Stimulated activated CD8-positive, alpha-beta memory T cell treated with anti-CD3 and anti-CD28 coated beads, Interleukin-4, amount 100 ng/mL, for 1 hour (primary cell): ENCODE data around the gene HS3ST6.
"Not testable (repeated sequence)": the region's sequence is repeated elsewhere in the genome, so short reads cannot be mapped to it uniquely, and the experiment has no call there.

Source experiments
- DNase-seq, 2 donors: peaks; one replicate each; pipeline ENCODE4 v3.0.0-alpha.2; 2020; ENCODE audit warnings: low read depth in 2 of 2, low spot score in 1 of 2

Gene HS3ST6

DNA sequence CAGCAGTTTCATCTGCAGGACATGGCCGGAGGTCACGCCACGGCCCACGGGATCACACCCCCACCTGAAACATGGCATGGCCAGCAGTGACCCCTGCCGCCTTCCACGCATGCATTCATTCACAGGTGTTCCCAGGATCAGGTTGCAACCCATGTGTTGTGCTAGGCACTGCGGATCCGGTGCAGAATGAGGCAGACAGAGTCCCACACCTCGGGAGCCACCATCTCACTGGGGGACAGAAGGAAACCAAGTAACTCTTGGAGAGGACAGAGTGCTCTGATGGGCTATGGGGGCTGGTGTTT is 29.1 kb upstream of the HS3ST6 start:
- no peak for DNase-seq

DNA sequence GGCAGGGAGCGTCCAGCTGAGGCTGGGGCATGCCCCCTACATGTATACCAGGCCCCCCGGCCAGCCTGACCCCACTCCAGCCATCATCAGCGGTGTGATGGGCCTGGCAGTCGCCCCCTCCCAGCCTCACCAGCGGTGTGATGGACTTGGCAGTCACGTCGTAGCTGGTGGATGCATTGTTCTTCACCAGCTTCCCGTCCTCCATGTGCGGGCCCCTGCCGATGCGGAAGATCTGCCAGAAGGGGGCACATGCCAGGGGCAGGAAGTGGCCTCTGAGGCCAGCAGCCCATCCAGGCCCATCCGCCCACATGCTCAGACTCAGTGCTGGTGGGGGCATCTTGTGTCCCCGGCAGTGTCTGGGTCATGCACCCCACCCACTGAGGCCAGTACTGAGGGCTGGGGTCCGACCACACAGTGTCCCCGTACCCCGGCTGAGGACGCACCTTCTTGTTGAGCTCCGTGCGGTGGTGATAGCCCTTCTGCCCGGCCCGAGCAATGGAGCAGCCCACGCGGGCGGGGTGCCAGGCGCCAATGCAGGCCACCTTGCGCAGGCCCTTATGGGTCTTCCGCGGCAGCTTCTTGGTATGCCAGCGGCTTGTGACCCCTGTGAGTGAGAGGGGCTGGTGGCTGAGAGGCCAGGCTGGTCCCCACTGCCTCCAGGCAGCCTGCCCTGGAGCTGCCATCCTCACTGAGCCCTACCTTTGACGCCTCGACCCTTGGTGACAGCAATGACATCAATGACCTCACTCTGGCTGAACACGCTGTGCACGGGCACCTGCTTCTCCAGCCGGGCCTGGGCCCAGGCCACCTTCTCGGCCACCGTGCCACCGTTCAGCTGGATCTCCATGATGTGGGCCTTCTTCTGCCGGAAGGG is 28.5 kb upstream of the HS3ST6 start:
- no peak for DNase-seq

DNA sequence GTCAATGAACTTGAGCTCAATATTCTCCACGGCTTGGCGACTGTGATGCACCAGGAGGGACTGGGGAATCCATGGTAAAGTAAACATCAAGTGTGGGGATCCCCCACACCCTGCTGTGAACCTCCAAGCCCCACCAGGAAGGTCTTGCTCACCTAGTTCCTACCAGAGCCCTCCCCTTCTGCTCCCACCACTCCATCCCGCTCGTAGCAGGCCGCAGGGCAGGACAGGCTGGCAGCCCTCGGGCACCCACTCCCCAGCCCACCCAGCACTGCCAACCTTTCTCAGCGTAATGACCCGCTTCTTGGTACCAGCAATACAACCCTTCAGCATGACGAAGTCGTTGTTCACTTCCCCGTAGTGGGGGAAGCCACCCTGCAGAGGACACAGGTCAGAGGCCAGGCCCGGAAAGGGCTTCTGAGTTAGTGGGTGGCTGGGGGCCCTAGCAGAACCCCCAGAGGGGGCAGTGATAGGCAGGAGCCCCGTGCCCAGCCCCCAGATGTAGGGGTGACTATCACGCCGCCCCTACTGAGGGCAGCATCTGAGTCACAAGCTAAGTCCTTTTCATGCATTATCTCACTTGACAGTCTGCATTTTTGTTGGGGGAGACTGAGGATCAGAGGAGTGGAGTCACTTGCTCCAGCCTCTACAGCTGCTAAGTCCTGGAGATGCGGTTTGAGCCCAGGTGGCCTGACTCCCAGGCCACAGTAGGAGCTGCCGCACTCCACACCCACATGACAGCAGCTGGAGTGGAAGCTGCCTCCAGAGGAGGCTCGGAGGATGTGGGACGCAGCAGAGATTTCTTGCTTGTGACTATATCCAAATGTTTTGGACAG is 27.6 kb upstream of the HS3ST6 start:
- no peak for DNase-seq

DNA sequence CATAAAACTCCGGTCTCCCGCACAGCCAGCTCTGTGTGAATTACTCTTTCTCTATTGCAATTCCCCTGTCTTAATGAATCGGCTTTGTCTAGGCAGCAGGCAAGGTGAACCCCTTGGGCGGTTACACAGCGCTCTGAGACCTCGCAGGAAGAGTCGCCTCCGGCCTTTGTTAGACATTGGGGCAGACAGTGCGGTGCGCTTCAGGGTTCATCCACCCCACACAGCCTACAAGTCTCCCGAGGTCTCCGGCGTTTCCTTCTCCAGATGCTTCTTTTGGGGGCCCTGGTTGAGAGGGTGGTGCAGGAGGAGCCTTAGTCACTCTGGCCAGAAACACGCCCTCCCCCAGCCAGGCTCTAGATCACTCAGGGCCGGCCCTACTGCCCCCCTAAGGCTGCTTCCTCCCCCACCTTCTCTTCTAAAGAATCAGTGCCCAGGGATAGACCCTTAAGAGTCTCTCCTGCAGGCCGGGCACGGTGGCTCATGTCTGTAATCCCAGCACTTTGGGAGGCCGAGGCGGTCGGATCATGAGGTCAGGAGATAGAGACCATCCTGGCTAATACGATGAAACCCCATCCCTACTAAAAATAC is 26.5 kb upstream of the HS3ST6 start:
- no peak for DNase-seq

DNA sequence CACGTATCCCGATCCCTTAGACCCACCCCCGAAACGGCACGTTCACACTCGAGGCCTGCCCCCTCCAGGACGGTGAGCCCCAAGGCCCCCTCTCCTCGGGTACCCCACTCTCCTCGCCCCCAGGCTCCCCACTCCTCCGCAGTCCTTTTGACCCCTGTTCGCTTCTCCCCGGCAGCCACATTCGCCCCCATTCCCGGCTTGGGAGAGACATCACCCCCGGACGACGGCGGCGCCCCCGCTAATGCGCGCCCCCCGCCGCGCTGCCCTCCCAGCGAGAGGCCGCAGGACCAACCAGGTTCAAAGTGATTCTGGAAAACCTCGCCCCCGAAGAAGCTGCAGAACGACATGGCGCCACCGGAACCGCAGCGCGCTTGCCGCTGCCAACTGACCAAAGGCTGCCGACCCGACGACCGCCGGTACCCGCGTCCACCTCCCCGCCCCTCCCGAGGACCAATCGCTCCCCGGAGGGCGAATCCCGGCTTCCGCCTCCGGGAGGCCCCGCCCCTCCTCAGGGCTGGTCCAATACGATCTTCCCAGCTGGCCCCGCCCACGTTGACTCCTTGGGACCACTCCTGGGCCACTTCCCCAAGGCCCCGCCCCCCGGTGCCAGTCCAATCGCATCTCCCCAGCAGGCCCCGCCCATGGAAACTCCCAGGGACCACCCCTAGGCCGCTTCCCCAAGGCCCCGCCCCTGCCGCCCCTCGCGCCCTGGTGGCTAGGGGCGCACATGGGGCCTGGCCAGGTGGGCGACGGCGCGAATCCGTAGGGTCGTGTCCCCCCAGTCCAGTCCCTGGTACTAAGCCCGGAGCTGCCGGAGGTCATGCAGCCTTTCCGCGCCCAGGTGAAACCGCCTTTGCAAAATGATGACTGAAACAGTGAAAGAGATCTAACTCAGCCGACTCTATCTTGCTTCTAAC is 24.9 kb upstream of the HS3ST6 start, which contains the start of gene MSRB1:
TSS of gene MSRB1 (minus strand) at position 390 of the 917 bp plus-strand sequence. CDS start at position 347, 43 bp downstream.
- peak; percentile 98 for DNase-seq

DNA sequence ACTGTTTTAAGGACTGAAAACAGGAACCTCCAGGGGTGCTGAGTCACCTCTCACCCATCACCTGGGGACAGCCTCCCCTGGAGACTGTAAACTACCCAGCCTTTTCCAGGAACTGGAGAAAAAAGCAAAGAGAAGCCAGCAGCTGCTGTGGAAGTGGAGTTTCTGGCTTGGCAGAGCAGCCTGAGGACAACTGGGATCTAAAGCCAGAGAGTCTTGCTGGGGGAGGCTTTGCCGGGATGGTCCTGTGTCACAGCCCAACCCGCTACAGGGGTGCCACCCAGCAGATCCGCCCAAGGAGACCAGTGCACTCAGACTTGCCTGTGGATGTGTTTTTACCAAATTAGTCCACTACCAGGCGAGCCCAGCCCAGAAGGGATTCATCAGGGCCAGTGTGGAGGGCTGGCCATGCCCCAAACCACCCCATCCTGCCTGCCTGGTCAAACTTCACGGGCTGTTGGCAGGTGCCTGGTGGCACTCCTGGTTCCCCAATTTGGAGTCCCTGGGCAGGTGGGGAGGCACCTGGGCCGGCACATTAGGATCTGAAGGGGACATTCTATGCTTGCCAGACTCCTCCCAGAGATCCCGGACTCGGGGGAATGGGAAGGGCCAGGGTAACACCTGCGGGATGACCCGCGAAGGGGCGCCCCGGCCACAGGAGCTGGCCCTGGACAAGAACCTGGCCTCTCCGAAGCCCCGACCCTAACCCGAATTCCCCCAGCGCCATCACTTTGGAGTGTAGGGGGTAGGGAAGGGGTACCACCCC is 24.0 kb upstream of the HS3ST6 start:
- no peak for DNase-seq

DNA sequence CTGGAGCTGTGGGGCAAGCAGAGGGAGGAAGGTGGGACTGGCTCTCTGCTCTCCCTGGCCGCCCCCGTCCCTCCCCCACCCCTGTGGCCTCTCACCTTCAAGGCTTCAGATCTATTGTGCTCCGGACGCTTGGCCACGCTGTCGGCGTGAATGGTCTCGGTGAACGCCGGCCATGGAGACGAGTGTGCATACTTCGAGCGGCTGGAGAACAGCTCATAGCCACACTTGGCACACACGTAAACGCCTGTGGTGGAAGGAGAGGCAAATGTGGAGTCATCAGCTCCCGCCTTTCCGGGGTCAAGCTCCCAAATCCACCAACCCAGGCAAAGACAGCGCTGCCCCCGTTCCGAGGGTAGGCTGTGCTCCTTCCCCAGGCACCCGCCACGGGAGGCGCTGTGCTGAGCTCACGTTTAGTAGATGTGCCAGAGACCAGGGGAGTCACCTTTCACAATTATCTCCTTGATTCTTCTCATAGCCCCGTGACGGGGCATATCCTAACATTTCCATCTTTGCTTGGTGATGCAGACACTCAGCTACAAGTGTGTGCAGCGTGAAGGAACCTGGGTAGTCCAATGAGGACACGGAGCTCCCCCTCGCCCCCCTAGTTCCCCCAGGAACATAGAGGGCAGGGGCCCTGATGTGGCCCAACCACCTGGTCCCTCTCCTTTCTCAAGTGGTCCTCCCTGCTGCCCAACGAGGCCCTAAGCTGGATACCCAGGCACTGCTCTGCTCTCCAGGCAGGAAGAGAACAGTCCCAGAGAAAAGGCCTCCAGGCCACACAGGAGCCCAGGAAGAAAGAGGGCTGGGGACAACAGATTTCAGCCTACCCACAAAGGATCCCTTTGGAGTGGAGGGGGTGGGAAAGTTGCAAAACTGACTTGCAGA is 23.2 kb upstream of the HS3ST6 start:
- no peak for DNase-seq

DNA sequence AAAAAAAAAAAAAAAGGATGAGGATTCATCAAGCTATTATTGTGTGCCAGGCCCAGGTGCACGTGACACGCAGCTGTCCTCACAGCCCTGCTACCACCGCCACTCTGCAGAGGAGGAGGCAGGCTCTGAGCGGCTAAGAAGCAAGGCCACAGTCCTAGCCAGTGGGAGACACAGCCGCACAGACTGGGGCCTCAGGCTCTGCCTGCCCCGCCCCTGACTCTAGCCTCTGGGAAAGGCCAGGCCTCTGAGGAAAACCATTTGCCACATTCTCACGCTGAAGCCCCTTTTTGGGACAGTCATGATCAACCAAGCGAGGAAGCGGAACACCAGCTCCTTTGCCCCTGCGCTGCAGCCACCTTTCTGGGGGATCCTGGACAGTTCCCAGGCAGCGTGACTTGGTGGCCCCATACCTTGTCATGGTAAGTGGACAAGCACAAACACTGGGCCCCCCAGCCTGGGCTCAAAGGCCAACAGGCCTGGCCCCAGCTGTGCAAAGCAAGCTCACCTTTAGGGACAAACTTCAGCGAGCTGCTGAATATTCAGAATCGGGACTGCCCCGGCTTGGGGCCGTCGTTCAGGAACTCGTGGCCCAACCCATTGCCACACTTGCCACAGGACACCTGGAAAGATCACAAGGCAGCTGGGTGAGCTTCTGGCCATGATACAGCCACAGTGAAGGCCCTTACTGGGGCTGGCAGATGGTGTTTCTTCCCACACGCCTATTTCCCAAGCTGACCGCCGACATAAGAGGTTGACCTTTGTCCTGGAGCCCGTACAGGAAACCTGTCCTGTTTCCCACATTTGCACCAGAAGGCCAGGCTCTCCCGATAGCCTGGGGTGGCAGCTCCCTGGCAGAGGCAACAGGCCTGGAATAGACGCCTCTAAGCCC is 22.3 kb upstream of the HS3ST6 start:
- DNase-seq: no peak

DNA sequence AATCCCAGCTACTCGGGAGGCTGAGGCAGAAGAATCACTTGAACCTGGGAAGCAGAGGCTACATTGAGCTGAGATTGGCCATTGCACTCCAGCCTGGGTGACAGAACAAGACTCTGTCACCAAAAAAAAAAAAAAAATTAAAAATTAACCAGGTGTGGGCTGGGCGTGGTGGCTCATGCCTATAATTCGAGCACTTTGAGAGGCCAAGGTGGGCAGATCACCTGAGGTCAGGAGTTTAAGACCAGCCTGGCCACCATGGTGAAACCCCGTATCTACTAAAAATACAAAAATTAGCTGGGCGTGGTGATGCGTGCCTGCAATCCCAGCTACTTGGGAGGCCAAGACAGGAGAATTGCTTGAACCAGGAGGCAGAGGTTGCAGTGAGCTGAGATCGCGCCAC is 21.6 kb upstream of the HS3ST6 start:
- not testable (repeated sequence) for DNase-seq

DNA sequence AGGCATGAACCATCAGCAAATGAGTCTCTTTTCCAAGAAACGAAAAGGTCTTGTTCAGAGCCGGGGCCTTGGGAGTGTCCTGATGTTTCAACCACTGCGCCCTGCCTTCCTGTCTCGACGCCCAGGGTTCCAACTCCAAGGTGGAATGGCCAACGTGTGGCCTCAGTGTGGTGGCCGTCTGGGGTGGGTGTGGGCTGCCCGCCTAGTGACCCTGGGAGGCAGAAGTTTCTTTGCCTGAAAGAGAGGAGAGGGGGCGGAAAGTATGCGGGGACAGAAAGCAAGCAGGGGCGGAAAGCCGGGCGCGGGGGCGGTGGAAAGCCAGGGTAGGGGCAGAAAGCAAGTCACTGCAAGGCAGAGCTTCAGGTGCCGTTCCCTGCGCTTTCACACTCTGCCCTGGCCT is 20.7 kb upstream of the HS3ST6 start:
- DNase-seq: no peak

DNA sequence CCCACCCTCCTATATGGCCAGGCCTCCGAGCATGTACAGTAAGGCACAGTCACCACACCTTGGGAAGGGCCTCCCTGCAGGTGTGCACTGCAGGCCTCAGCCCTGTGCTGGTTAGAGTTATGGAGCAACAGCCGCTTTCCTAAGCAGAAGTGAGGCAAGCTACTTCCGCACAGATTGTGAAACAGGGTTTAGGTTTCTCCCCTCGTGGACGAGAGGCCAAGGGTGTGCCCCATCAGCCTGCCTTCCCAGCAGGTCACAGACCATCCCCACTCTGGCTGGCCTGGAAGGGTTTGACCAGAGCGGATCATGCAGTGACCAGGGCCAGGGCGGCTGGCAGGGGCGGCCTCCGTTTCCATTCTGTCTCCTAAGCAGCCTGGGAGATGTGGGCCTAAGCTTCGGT is 20.1 kb upstream of the HS3ST6 start:
- DNase-seq: no peak

DNA sequence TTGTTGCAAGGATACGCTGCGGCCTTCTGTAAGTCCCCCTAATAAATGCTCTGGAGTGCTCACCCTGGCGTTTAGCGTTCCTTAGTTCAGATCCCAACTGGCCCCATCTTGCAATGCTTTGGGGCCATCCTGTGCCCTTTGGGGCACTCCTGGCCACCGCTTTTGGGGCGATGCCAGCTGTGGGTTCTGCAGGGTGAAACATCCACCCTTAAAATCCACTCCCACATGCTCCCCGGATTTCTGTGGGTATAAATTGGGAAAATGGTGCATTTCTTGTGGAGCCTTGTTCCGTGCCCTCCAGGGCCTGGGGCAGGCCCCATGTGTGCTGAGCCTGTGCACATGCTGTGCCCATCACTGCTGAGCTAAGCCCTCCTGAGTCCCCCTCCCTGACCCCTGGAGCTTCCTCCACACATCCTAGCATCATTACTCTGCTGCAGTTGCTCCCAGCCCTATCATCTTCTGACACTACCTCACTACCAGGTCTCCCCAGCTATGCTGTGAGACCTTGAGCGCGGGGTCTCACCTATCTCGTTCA is 18.8 kb upstream of the HS3ST6 start:
- no peak for DNase-seq

DNA sequence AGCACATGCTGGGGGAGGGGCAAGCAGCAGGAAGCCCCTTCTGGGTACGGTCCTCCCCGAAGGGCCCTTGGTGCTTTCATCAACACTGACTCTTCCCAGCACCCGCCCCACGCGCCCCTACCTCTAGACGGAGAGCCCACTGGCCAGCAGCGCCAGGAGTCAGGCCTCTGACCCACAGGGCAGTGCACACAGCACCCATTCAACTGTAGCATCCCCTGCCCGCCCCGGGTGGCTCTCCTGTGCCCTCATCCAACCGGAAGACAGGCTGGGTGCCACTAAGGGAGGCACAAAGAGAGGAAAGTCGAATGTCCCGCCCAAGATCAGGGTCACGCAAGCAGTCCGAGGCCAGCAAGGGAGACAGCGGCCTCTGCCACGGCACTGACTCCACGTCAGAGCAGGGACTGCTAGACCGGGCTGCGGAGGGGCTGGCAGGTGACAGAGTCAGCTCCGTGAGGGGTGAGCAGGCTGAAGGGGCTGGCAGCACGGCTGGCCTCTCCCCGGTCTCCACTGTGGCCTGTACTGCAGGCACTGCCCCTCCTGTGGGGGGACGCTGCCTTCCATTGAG is 15.0 kb upstream of the HS3ST6 start:
- DNase-seq: no peak

DNA sequence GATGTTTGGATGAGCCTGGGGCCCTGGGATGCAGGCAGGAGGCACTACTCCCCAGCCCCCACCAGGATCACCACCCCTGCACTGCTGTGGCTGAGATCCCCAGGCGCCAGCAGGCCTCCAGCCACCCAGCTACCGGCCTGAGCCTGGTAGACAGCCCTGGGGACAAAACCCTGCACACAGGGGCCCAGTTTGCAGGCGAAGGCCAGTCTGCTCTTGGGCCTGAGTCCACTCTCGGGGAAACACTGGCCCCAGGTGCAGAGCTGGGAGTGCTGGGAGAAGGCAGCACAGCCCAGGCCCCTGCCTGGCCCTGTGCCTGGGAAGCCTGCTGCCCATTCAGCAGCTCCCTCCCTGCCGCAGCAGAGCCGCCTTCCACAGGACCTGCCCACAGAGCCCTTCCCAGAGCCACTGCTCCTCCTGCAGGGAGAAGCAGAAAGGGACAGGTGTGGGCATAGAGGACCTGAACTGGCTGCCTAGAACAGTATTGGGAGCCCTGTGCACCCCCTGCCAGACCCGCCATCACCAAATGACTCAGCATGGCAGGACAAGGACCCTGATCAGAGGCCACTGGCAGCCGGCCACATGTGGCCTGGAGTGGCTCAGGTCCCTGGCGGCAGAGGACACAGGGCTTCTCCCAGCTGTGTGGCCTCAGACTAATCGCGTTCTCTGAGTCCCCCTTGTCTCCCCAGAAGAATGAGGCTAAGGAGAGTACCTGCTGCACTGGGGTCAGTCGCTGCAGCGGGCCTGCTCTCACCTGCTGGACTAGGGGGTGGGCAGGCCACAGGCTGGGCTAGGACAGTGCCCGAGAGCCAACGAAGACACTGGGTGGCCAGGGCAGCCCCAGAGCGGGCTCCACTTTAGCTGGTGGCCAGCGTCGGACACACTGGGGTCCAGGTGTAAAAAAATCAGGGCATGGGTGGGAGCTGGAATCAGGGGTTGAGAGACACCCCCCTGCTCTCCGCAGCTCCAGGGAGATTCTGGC is 14.1 kb upstream of the HS3ST6 start:
- no peak for DNase-seq

DNA sequence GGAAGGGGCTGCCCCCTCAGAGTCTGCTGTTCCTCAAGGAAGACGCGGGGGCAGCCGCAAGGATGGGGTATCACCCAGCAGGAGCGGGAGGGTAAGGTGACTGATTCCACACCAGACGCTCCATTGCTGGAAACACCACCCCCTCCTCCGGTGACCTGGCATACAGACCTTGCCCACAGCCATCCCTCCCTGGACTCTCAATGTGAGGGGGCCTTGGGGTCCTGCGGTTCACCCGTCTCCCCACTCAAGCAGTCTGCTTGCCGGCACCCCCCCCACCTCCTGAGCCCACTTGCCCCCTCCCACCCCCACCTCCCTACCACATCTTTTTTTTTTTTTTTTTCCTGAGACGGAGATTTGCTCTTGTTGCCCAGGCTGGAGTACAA is 12.1 kb upstream of the HS3ST6 start:
- DNase-seq: no peak

DNA sequence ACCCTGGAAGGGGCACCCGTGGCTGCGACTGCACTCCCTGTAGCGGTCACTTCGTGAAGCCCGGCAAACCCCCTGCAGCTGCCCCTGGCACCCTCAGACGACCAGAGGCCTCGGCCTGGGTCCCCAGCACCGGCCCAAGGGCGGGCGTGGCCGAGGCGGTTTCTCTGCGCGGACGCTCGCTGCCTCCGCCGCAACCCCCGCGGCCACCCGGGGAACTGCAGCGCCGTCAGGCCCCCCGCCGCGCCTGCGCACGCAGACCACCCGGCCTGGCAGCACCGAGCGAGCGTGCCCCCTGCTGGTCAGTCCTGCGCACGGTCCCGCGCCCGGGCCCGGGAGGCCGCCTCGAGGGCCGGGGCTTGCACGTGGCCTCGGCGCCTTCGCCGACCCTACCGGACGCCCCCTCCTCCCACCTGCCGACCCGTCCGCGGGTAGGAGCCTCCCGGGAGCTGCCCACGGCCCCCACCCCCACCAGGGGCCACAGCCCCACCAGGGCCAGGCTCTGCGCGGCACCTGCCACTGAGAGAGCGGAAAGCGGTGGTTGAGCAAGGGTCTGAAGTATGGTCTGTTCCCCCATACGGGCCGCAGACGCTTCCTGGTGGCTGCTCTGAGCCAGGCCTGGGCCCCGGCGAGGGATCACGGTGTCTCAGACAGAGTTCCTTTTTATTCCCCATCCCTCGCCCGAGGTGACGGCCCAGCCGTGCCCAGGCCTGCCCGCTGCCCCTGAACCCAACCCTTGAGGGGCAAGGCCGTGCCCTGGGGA is 11.5 kb upstream of the HS3ST6 start:
- DNase-seq: peak; percentile 84 to 90
